Gastroesophageal sphincter (tissue), 4 donors: ENCODE results near the gene BANF2. TPM values are rescaled to one million over a fixed set of nuclear protein-coding genes. Genes with fewer than 3 reads are reported as not detected.

Experiments
- ATAC-seq: fragments of 150-250 bp; one replicate; pipeline ENCODE4 v1.9.1; 2016; ENCODE audit warnings: mild to moderate bottlenecking, moderate library complexity
- H3K27ac ChIP-seq, 4 donors: fragments of 200-600 bp; sonication (generic) in 3 of 4; 1 replicate in 3 of 4; 2 replicates in 1 of 4; pipeline ENCODE4 v1.5.1; 2016 to 2019
- H3K27me3 ChIP-seq: fragments of 200-600 bp; sonication (generic); one replicate; pipeline ENCODE4 v1.5.1; 2019
- H3K36me3 ChIP-seq, 2 donors: fragments of 200-600 bp; sonication (generic); one replicate each; pipeline ENCODE4 v1.5.1; 2019; ENCODE audit warnings: control low read depth in 1 of 2
- H3K4me1 ChIP-seq, 3 donors: fragments of 200-600 bp; sonication (generic); 1 replicate in 2 of 3; 2 replicates in 1 of 3; pipeline ENCODE4 v1.5.1; 2016 to 2019; ENCODE audit warnings: control low read depth in 2 of 3
- H3K4me3 ChIP-seq, 2 donors: fragments of 200-600 bp; sonication (generic); one replicate each; pipeline ENCODE4 v1.5.1; 2019; ENCODE audit warnings: mild to moderate bottlenecking in 1 of 2, moderate library complexity in 1 of 2
- H3K9me3 ChIP-seq, 3 donors: fragments of 200-600 bp; sonication (generic); one replicate each; pipeline ENCODE4 v1.5.1; 2017 to 2019; ENCODE audit warnings: control low read depth in 2 of 3
- CTCF ChIP-seq, 4 experiments: fragments of 200-600 bp in 2 of 4; fragments of 450-650 bp in 2 of 4; sonication (generic) in 1 of 4; IDR thresholded peaks; one replicate each; pipeline ENCODE4 v1.5.1; 2017 to 2019; ENCODE audit warnings: antibody characterized with exemption in 4 of 4, mild to moderate bottlenecking in 2 of 4, moderate library complexity in 2 of 4
- EP300 ChIP-seq: sonication (generic); formaldehyde crosslinking; IDR thresholded peaks from one replicate; pipeline ENCODE4 v1.6.1; 2017; ENCODE audit warnings: antibody characterized with exemption, mild to moderate bottlenecking
- POLR2A ChIP-seq, 2 donors: fragments of 450-650 bp; IDR thresholded peaks; one replicate each; pipeline ENCODE4 v1.6.1; 2017; ENCODE audit warnings: antibody characterized with exemption in 2 of 2, mild to moderate bottlenecking in 2 of 2, moderate library complexity in 1 of 2
- POLR2AphosphoS5 ChIP-seq: sonication (generic); formaldehyde crosslinking; IDR thresholded peaks from one replicate; pipeline ENCODE4 v1.6.1; 2017; ENCODE audit warnings: antibody characterized with exemption
- WGBS, 2 donors: methylation state at CpG; one replicate each; pipeline ENCODE4 v1.1.5; 2018; ENCODE audit warnings: low coverage in 1 of 2; 5-methylcytosine and 5-hydroxymethylcytosine counted together
- total RNA-seq, 4 donors: library from RNA; depleted of rRNA; stranded (reverse); fragments of >200 nt; gene quantifications; one replicate each; pipeline ENCODE4 v1.1.0, GENCODE V29; 2016

Gene BANF2
- total RNA-seq, 4 donors from 2014 or later: not detected

- peaks cover 0 to 16% (median 0%) of the 10 kb centered on the region in 3 donors for H3K9me3 ChIP-seq
- WGBS, 2 donors: 79 to 90% methylated on average over 4 of the region's 4 CpGs
- H3K4me1 ChIP-seq: peaks cover 0 to 4% (median 0%) of the 10 kb centered on the region in 3 donors
- no peak overlapping the region for H3K4me3 ChIP-seq
- no peaks in the 10 kb centered on the region for H3K27me3 ChIP-seq
- H3K36me3 ChIP-seq: no peaks in the 10 kb centered on the region
- no peak for TF ChIP-seq EP300
- no peak for TF ChIP-seq POLR2AphosphoS5
- no peak for TF ChIP-seq CTCF (IDR thresholded peaks at IDR 0.05)
- ATAC-seq: no peak
- no peak overlapping the region for H3K27ac ChIP-seq
Measured at GRCh38 chr20:17753516-17753915, 53.8 kb downstream of the BANF2 start.

- 82 to 85% methylated on average over 6 of the region's 6 CpGs for WGBS, 2 donors
- Histone ChIP-seq H3K27me3 (no peaks in the 10 kb centered on the region), H3K9me3 (peaks cover 0 to 28% (median 0%) of the 10 kb centered on the region in 3 donors), H3K27ac (no peak overlapping the region), H3K4me3 (no peak overlapping the region), H3K4me1 (no peaks in the 10 kb centered on the region), H3K36me3 (no peaks in the 10 kb centered on the region)
- TF ChIP-seq EP300 (no peak), CTCF (IDR thresholded peaks at IDR 0.05) (no peak), POLR2A (IDR thresholded peaks at IDR 0.05) (no peak), POLR2AphosphoS5 (no peak)
- no peak for ATAC-seq
Measured at GRCh38 chr20:17756529-17756928, 56.8 kb downstream of the BANF2 start.

- no peaks in the 10 kb centered on the region for H3K36me3 ChIP-seq
- no peak overlapping the region for H3K27ac ChIP-seq
- ATAC-seq: no peak
- no peak for TF ChIP-seq CTCF (IDR thresholded peaks at IDR 0.05)
- TF ChIP-seq POLR2A (IDR thresholded peaks at IDR 0.05): no peak
- no peak for TF ChIP-seq EP300
- no peak for TF ChIP-seq POLR2AphosphoS5
- no peaks in the 10 kb centered on the region for H3K4me1 ChIP-seq
- no peaks in the 10 kb centered on the region for H3K27me3 ChIP-seq
- no peak overlapping the region for H3K4me3 ChIP-seq
- H3K9me3 ChIP-seq: peaks cover 0 to 28% (median 0%) of the 10 kb centered on the region in 3 donors
- 75% methylated on average over 1 of the region's 2 CpGs; no CpG with 5 or more reads in 1 of the 2 donors for WGBS, 2 donors
Measured at GRCh38 chr20:17757496-17757895, 57.7 kb downstream of the BANF2 start.

GRCh38 chr20:17758010-17758409, 58.2 kb downstream of the BANF2 start:
- Histone ChIP-seq H3K4me1 (no peaks in the 10 kb centered on the region), H3K27me3 (no peaks in the 10 kb centered on the region), H3K27ac (no peak overlapping the region), H3K9me3 (peaks cover 0 to 28% (median 0%) of the 10 kb centered on the region in 3 donors), H3K36me3 (no peaks in the 10 kb centered on the region), H3K4me3 (no peak overlapping the region)
- no peak for ATAC-seq
- 67 to 90% methylated on average over 3 of the region's 3 CpGs for WGBS, 2 donors
- TF ChIP-seq EP300: no peak
- TF ChIP-seq POLR2AphosphoS5: no peak
- no peak for TF ChIP-seq CTCF (IDR thresholded peaks at IDR 0.05)

GRCh38 chr20:17758512-17758911, 58.7 kb downstream of the BANF2 start:
- H3K27me3 ChIP-seq: no peaks in the 10 kb centered on the region
- ATAC-seq: no peak
- no peak overlapping the region for H3K4me3 ChIP-seq
- peaks cover 0 to 28% (median 0%) of the 10 kb centered on the region in 3 donors for H3K9me3 ChIP-seq
- no peaks in the 10 kb centered on the region for H3K4me1 ChIP-seq
- TF ChIP-seq CTCF (IDR thresholded peaks at IDR 0.05): no peak
- TF ChIP-seq POLR2AphosphoS5: no peak
- no peak for TF ChIP-seq POLR2A (IDR thresholded peaks at IDR 0.05)
- TF ChIP-seq EP300: no peak
- 80 to 100% methylated on average over 1 of the region's 1 CpG for WGBS, 2 donors
- H3K27ac ChIP-seq: no peak overlapping the region
- H3K36me3 ChIP-seq: no peaks in the 10 kb centered on the region
